Fibroblast of the aortic adventitia (primary cell): ENCODE data around the gene HOXD12. TPM values are rescaled to one million over a fixed set of nuclear protein-coding genes. Genes with fewer than 3 reads are reported as not detected.

Experiments used
- DNase-seq: peaks from one replicate; pipeline ENCODE4 v3.0.0-alpha.2; 2010; ENCODE audit warnings: low read depth
- H3K4me3 ChIP-seq: 2 replicates; pipeline ENCODE4 v1.5.1; 2011; ENCODE audit warnings: low read depth, mild to moderate bottlenecking, control low read depth, low read length, moderate library complexity
- total RNA-seq: library from RNA; depleted of rRNA; stranded (reverse); fragments of >200 nt; gene quantifications from 2 replicates; pipeline ENCODE4 v1.2.3, GENCODE V29; 2012; ENCODE audit warnings: low replicate concordance
- TF ChIP-seq, protein P1 (sequence below): IDR thresholded peaks from 2 replicates; pipeline ENCODE4 v1.5.1; 2011; ENCODE audit warnings: mild to moderate bottlenecking, low read length, control low read depth, inconsistent platforms; ENCODE audit not compliant: insufficient read depth

Gene HOXD12
- total RNA-seq, 1 donor, result not detected

DNA sequence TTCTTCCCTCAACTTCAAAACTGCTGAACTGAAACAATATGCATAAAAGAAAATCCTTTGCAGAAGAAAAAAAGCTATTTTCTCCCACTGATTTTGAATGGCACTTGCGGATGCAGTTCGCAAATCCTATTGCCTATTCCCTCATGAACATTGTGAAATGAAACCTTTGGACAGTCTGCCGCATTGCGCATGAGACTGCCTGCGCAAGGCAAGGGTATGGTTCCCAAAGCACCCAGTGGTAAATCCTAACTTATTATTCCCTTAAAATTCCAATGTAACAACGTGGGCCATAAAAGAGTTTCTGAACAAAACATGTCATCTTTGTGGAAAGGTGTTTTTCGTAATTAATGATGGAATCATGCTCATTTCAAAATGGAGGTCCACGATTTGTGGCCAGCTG, 38.3 kb downstream of the HOXD12 start:
- TF ChIP-seq, protein P1, sequence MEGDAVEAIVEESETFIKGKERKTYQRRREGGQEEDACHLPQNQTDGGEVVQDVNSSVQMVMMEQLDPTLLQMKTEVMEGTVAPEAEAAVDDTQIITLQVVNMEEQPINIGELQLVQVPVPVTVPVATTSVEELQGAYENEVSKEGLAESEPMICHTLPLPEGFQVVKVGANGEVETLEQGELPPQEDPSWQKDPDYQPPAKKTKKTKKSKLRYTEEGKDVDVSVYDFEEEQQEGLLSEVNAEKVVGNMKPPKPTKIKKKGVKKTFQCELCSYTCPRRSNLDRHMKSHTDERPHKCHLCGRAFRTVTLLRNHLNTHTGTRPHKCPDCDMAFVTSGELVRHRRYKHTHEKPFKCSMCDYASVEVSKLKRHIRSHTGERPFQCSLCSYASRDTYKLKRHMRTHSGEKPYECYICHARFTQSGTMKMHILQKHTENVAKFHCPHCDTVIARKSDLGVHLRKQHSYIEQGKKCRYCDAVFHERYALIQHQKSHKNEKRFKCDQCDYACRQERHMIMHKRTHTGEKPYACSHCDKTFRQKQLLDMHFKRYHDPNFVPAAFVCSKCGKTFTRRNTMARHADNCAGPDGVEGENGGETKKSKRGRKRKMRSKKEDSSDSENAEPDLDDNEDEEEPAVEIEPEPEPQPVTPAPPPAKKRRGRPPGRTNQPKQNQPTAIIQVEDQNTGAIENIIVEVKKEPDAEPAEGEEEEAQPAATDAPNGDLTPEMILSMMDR, result no peak
- no peak for DNase-seq
- H3K4me3 ChIP-seq, result no peak overlapping the region

DNA sequence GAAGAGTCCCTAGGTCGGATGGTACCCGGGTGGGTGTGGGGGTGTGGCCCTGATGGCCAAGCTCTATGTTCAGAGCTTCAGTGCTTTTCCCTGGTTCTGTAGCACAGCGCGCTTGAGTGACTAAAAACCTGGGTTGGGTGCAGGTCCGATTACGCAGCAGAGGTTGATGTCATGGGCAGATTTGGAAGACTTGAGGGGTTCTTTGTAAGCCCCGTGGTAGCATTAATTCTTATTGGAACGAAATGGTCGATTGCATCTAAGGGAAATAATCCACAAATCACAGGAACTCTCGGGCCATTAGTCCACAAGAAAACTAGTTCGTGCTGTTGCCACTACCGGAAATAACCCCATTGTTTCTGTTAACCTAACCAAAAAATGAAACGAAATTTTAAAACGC, 38.9 kb downstream of the HOXD12 start:
- no peak overlapping the region for H3K4me3 ChIP-seq
- DNase-seq, result no peak
- TF ChIP-seq, protein P1, result no peak

DNA sequence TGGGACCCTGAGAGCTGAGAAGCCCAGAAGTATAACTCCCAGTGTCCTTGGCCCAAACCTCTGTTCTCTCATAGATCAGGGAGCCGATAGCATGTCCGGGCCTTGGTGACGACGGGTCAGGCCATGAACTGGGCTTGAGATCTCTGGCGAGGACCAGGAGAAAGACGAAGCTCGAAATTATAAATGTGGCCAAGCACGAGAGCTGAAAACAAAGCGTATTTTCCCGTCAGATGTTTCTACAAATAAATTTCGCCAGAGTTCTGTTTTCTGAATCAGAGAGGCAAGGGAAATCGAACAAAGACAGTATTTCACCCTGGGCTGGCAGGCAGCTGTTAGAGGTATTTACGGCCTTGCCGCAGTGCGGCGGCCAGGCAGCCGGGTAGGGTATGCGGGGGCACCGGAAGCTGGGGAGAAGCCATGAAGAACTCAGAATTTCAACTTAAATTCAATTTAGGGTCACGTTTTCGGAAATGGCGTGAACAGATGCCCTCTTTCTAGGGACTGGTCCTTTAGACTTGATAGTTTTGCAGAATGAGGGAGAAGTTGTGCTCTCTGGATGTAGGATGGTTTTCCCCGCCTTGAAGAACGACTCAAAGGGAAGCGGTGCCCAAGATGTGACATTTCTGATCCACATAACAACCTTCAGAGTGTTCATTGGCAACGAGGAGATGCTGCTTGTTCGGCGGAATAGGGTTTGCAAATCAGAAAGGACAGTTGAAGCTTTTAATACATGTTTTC, 39.5 kb downstream of the HOXD12 start:
- no peak overlapping the region for H3K4me3 ChIP-seq
- no peak for DNase-seq
- TF ChIP-seq, protein P1, result no peak

DNA sequence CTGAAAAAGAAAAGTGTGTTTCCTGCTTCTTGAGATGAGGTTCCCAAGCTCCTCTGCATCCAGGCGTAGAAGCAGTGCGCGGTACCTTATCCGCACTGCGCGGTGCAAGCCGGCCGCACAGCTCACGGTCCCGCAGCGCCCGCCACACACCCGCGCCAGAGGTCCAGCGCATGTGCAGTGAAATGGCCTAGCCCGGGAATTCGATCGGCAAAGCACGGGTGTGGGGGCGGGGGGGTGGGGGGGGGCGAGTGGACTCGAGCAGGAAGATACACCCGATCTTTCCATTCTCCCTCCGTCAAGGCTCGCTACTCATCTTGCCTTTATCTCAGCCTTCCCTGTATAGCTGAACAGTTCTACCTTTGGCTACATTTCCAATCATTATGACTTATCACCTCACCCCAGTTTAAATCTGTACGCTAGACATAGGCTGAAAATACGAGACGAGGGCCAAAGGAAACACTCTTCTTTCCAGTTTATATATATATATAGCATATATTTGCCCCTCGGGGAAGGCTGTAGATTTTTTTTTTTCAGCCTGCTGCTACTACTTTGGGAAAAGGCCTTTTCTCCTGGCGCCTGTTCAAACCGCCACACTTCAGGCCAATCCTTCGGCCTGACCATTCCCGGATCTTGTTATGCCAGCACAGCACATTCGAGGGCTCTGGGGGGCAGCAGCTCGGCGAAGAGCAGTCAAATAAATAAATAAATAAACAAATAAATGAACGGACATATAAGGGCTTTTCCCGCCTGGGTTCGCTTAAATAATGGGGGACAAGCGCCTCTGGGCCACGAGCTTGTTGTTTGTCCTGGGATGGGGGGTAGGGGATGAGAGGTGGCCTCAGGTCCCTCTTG, 40.3 kb downstream of the HOXD12 start:
- DNase-seq, result no peak
- TF ChIP-seq, protein P1, result no peak
- peak overlapping the region; percentile 33 for H3K4me3 ChIP-seq

DNA sequence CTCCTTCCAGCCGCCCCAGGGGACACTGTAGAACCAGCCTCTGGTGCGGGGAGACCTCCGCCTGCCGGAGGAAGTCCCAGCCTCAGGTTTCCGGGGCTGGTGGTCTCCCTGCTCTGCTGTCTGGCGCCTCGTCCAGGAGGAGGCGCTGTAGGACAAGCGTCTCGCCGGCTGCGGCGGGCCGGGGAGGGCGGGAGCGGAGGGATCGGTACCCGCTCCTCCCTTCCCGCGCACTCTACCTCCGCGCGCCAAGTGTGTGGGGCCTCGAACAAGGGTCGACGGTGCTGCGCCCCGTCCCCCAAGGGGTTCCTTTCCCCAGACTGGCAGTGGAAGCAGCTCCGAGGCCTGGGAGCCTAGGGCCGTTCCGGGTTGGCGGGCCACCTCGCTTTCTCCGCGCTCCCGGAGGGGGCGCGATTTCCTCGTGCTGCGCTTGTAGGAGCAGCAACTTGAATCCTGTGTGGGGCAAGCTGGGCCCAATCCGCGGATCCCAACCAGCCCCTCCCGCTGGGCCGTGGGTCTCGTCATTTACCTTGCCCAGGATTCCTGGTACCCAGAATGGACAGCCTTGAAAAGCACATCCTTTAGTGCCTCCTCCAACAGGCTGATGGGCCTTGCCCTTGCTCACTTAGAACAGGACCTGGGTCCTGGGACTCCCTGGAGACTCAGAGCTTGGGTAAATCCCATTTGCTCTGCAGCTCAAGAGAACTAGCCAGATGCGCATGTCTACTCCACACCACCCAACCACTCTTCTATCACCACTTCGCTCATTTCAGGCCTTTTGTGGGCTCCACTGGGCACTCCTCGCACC, 41.1 kb downstream of the HOXD12 start:
- peak overlapping the region; percentile 67 for H3K4me3 ChIP-seq
- peak; percentile 47 for DNase-seq
- TF ChIP-seq, protein P1, result peak; percentile 81

DNA sequence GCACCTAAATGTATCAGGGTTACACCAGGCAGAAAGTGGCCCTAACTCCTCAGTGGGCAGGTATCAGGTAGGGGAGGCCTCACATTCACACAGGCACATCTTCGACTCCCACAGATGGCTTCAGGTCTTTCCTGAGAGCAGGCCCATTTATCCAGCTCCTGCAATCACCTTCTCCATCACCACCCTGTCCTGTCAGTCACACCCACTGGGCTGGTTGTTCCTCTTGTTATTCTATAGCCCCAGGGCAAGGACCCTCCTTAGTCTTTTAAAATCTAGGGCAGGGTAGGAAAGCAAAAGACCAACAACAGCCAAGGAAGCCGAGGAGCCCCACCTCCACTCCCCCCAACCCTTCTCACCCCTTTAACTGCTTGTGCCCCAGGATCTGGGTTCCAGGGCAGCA, 42.7 kb downstream of the HOXD12 start:
- TF ChIP-seq, protein P1, result no peak
- H3K4me3 ChIP-seq, result no peak overlapping the region
- no peak for DNase-seq
